Superior temporal gyrus (tissue), 1 donor: Measurements from ENCODE around the gene RND3.

ENCODE experiments used
- DNase-seq: peaks from one replicate; pipeline ENCODE4 v3.0.0-alpha.2; 2016; ENCODE audit errors: extremely low spot score

Gene RND3

GRCh38 chr2:150476286-150476685 is 11.2 kb downstream of the RND3 start:
- DNase-seq = no peak

GRCh38 chr2:150475479-150476250 is 11.8 kb downstream of the RND3 start:
- DNase-seq = no peak

- no peak for DNase-seq
These were observed 13.0 kb downstream of the RND3 start for GRCh38 chr2:150474326-150475074.

GRCh38 chr2:150473767-150474166 is 13.7 kb downstream of the RND3 start:
- no peak for DNase-seq

- DNase-seq = no peak
These were observed 15.0 kb downstream of the RND3 start for GRCh38 chr2:150472511-150472899.

- DNase-seq = peak; percentile 7
These were observed 15.5 kb downstream of the RND3 start for GRCh38 chr2:150471813-150472510.

- no peak for DNase-seq
These were observed 17.0 kb downstream of the RND3 start for GRCh38 chr2:150470435-150470834.

GRCh38 chr2:150469706-150470274 is 17.7 kb downstream of the RND3 start:
- no peak for DNase-seq

- no peak for DNase-seq
These were observed 19.0 kb downstream of the RND3 start for GRCh38 chr2:150468350-150468960.

- no peak for DNase-seq
These were observed 19.9 kb downstream of the RND3 start for GRCh38 chr2:150467621-150467963.

GRCh38 chr2:150466741-150467620 is 20.5 kb downstream of the RND3 start:
- DNase-seq = no peak

- no peak for DNase-seq
These were observed 21.5 kb downstream of the RND3 start for GRCh38 chr2:150465703-150466569.

- DNase-seq = no peak
These were observed 22.5 kb downstream of the RND3 start for GRCh38 chr2:150464986-150465385.

GRCh38 chr2:150464270-150464669 is 23.2 kb downstream of the RND3 start:
- no peak for DNase-seq

GRCh38 chr2:150462770-150463169 is 24.7 kb downstream of the RND3 start:
- no peak for DNase-seq

GRCh38 chr2:150459281-150459680 is 28.2 kb downstream of the RND3 start:
- DNase-seq = no peak

GRCh38 chr2:150450765-150451164 is 36.7 kb downstream of the RND3 start:
- no peak for DNase-seq

GRCh38 chr2:150449856-150450255 is 37.6 kb downstream of the RND3 start:
- no peak for DNase-seq

- no peak for DNase-seq
These were observed 42.1 kb downstream of the RND3 start for GRCh38 chr2:150445398-150445797.

GRCh38 chr2:150442484-150442883 is 45.0 kb downstream of the RND3 start:
- no peak for DNase-seq
